ENCODE measurements around the gene CEP44. TPM values are rescaled to one million over a fixed set of nuclear protein-coding genes. Genes with fewer than 3 reads are reported as not detected.

CEP44 gene
- polyA plus RNA-seq, 1 donor (not counting 4 experiments of a cell fraction or from before 2014, with no cell fraction given) = 8.0 TPM

DNA sequence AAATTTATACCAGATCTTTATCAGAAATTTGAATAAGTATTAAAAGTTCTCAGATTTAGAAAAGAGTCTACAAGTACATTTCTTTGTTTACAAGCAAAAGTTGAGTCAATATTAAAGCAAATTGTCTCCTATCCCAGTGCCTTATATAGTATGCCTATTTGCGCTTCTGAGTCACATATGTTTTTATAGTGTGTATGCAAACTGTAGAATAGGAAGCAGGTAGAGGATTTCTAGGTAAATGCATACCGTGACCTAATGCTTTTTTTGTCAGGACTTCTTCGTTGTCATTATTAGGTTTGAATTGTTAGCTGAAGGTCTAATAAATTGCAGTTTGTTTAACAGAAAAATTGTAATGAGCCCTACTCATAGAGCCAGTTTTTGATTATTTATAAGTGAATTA lies 22.2 kb downstream of the CEP44 start:
- no peaks in the 10 kb centered on the region for H3K79me2 ChIP-seq (ENCODE audit: control insufficient read depth, insufficient read depth, low read length)
- TF ChIP-seq CTCF (optimal IDR thresholded peaks at IDR 0.05 in 1 of 3, IDR thresholded peaks at IDR 0.05 in 1 of 3, conservative IDR thresholded peaks at IDR 0.05 in 1 of 3; ENCODE audit: extremely low read depth in 1 of 3, insufficient read depth in 2 of 3, low read length in 3 of 3) = no peak
- no peak for TF ChIP-seq EZH2 (IDR thresholded peaks at IDR 0.05; ENCODE audit: low read length)
- H3K4me2 ChIP-seq (ENCODE audit: control insufficient read depth, extremely low read depth, insufficient read depth, low read depth, low read length) = no peak overlapping the region
- H3K27me3 ChIP-seq (ENCODE audit: control insufficient read depth, extremely low read depth, insufficient read depth, low read length) = no peaks in the 10 kb centered on the region
- H3K4me1 ChIP-seq (ENCODE audit: control insufficient read depth, extremely low read depth, insufficient read depth, low read length) = no peaks in the 10 kb centered on the region
- H3K27ac ChIP-seq (ENCODE audit: control insufficient read depth, insufficient read depth, low read length) = no peak overlapping the region
- H4K20me1 ChIP-seq (ENCODE audit: control insufficient read depth, extremely low read depth, insufficient read depth, low read length) = no peaks in the 10 kb centered on the region
- dilution Hi-C loops (cut with MboI; ENCODE audit: extremely low pct_ligation_motif_present, low sequenced_read_pairs) = no loop called here
- no peaks in the 10 kb centered on the region for H3K9me1 ChIP-seq (ENCODE audit: control insufficient read depth, extremely low read depth, insufficient read depth, low read length)
- H3K4me3 ChIP-seq (ENCODE audit: control insufficient read depth in 2 of 3, extremely low read depth in 1 of 3, insufficient read depth in 2 of 3, low read depth in 1 of 3, low read length in 3 of 3) = no peak overlapping the region
- no peaks in the 10 kb centered on the region for H3K36me3 ChIP-seq (ENCODE audit: control insufficient read depth in 2 of 2, extremely low read depth in 1 of 2, insufficient read depth in 2 of 2, low read length in 2 of 2)
- no peak for FAIRE-seq
- H3K9me3 ChIP-seq (ENCODE audit: control insufficient read depth, low read depth, low read length) = no peaks in the 10 kb centered on the region
- H3K9ac ChIP-seq (ENCODE audit: control insufficient read depth, extremely low read depth, insufficient read depth, low read length) = no peak overlapping the region
- H2AFZ ChIP-seq (ENCODE audit: control insufficient read depth, low read length) = no peak overlapping the region
- no peak for DNase-seq (ENCODE audit: low read depth, low spot score)

- Histone ChIP-seq H3K4me3 (ENCODE audit: control insufficient read depth in 2 of 3, extremely low read depth in 1 of 3, insufficient read depth in 2 of 3, low read depth in 1 of 3, low read length in 3 of 3) (no peak overlapping the region), H3K4me1 (ENCODE audit: control insufficient read depth, extremely low read depth, insufficient read depth, low read length) (no peaks in the 10 kb centered on the region), H3K9me1 (ENCODE audit: control insufficient read depth, extremely low read depth, insufficient read depth, low read length) (no peaks in the 10 kb centered on the region), H4K20me1 (ENCODE audit: control insufficient read depth, extremely low read depth, insufficient read depth, low read length) (no peaks in the 10 kb centered on the region), H3K4me2 (ENCODE audit: control insufficient read depth, extremely low read depth, insufficient read depth, low read depth, low read length) (no peak overlapping the region), H3K27ac (ENCODE audit: control insufficient read depth, insufficient read depth, low read length) (no peak overlapping the region), H2AFZ (ENCODE audit: control insufficient read depth, low read length) (no peak overlapping the region), H3K36me3 (ENCODE audit: control insufficient read depth in 2 of 2, extremely low read depth in 1 of 2, insufficient read depth in 2 of 2, low read length in 2 of 2) (no peaks in the 10 kb centered on the region), H3K9ac (ENCODE audit: control insufficient read depth, extremely low read depth, insufficient read depth, low read length) (no peak overlapping the region), H3K79me2 (ENCODE audit: control insufficient read depth, insufficient read depth, low read length) (no peaks in the 10 kb centered on the region), H3K27me3 (ENCODE audit: control insufficient read depth, extremely low read depth, insufficient read depth, low read length) (no peaks in the 10 kb centered on the region), H3K9me3 (ENCODE audit: control insufficient read depth, low read depth, low read length) (no peaks in the 10 kb centered on the region)
- TF ChIP-seq CTCF (optimal IDR thresholded peaks at IDR 0.05 in 1 of 3, IDR thresholded peaks at IDR 0.05 in 1 of 3, conservative IDR thresholded peaks at IDR 0.05 in 1 of 3; ENCODE audit: extremely low read depth in 1 of 3, insufficient read depth in 2 of 3, low read length in 3 of 3) (no peak), EZH2 (IDR thresholded peaks at IDR 0.05; ENCODE audit: low read length) (no peak)
- FAIRE-seq (no peak), DNase-seq (ENCODE audit: low read depth, low spot score) (no peak)
- dilution Hi-C loops (cut with MboI; ENCODE audit: extremely low pct_ligation_motif_present, low sequenced_read_pairs) = no loop called here
Observed at GRCh38 chr4:174307694-174308093, 24.0 kb downstream of the CEP44 start.
